Adipocyte (in vitro differentiated cells): ENCODE measurements around the gene CFAP57.

Source experiments
- DNase-seq: peaks from one replicate; pipeline ENCODE4 v3.0.0-alpha.2; 2015; ENCODE audit warnings: low read depth
- H3K27me3 ChIP-seq: replicated peaks from 2 replicates; pipeline ENCODE4 v1.7.0; 2013; ENCODE audit warnings: mild to moderate bottlenecking, low read length, moderate library complexity; ENCODE audit not compliant: control insufficient read depth, insufficient read depth
- H3K36me3 ChIP-seq: 2 replicates; pipeline ENCODE4 v1.7.0; 2013; ENCODE audit warnings: low read length, mild to moderate bottlenecking, moderate library complexity; ENCODE audit not compliant: control insufficient read depth, insufficient read depth, severe bottlenecking
- H3K4me1 ChIP-seq: 2 replicates; pipeline ENCODE4 v1.7.0; 2013; ENCODE audit warnings: mild to moderate bottlenecking, low read length, moderate library complexity; ENCODE audit not compliant: control insufficient read depth, insufficient read depth
- H3K4me3 ChIP-seq: 2 replicates; pipeline ENCODE4 v1.7.0; 2013; ENCODE audit warnings: mild to moderate bottlenecking, low read length, moderate library complexity
- H3K9ac ChIP-seq: 2 replicates; pipeline ENCODE4 v1.7.0; 2013; ENCODE audit warnings: mild to moderate bottlenecking, low read length, moderate library complexity
- H3K9me3 ChIP-seq: 2 replicates; pipeline ENCODE4 v1.7.0; 2013; ENCODE audit warnings: mild to moderate bottlenecking, low read length, moderate library complexity; ENCODE audit not compliant: control insufficient read depth

The CFAP57 gene

DNA sequence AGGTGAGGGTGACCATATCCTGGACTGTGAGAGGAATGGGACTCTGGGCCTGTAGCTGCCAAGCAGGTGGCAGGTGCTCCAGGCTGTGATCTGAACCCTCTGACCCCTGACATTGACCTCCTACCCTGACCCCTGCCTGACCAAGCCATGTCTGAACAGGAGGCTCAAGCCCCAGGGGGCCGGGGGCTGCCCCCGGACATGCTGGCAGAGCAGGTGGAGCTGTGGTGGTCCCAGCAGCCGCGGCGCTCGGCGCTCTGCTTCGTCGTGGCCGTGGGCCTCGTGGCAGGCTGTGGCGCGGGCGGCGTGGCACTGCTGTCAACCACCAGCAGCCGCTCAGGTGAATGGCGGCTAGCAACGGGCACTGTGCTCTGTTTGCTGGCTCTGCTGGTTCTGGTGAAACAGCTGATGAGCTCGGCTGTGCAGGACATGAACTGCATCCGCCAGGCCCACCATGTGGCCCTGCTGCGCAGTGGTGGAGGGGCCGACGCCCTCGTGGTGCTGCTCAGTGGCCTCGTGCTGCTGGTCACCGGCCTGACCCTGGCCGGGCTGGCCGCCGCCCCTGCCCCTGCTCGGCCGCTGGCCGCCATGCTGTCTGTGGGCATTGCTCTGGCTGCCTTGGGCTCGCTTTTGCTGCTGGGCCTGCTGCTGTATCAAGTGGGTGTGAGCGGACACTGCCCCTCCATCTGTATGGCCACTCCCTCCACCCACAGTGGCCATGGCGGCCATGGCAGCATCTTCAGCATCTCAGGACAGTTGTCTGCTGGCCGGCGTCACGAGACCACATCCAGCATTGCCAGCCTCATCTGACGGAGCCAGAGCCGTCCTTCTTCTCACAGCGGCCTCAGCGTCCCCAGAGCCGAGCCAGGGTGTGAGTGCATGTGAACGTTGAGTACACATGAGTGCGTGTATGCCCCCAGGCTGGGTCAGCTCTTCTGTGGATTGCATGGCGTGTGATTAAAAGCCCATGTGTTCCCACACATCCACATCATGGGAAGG, 100.7 kb downstream of the CFAP57 start:
- no peak overlapping the region for H3K9ac ChIP-seq
- H3K36me3 ChIP-seq, result no peaks in the 10 kb centered on the region
- H3K4me1 ChIP-seq, result peaks cover under 1% of the 10 kb centered on the region
- H3K27me3 ChIP-seq, result peaks cover 23% of the 10 kb centered on the region
- DNase-seq, result no peak
- H3K9me3 ChIP-seq, result no peaks in the 10 kb centered on the region
- H3K4me3 ChIP-seq, result no peak overlapping the region

DNA sequence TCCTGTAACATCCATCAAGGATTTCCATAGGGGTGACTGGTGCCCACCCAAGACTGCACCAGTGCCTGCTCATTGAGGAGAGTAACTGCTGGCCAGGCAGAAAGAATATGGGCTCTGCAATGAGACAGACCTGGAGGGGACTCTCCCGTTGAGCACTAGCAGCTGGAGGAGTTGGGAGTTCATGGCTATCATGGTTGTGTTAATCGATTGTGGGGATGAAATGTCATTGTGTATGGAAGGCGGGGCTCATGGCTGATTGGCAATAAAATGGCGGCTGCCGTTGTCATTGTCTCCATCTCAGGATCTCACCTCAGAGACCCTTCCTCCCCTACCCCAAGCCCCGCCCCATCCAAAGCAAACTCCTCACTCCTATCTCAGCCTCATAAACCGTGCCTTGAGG, 101.6 kb downstream of the CFAP57 start:
- no peaks in the 10 kb centered on the region for H3K36me3 ChIP-seq
- no peak for DNase-seq
- no peaks in the 10 kb centered on the region for H3K9me3 ChIP-seq
- no peak overlapping the region for H3K4me3 ChIP-seq
- peaks cover 30% of the 10 kb centered on the region for H3K27me3 ChIP-seq
- no peak overlapping the region for H3K9ac ChIP-seq
- no peaks in the 10 kb centered on the region for H3K4me1 ChIP-seq

DNA sequence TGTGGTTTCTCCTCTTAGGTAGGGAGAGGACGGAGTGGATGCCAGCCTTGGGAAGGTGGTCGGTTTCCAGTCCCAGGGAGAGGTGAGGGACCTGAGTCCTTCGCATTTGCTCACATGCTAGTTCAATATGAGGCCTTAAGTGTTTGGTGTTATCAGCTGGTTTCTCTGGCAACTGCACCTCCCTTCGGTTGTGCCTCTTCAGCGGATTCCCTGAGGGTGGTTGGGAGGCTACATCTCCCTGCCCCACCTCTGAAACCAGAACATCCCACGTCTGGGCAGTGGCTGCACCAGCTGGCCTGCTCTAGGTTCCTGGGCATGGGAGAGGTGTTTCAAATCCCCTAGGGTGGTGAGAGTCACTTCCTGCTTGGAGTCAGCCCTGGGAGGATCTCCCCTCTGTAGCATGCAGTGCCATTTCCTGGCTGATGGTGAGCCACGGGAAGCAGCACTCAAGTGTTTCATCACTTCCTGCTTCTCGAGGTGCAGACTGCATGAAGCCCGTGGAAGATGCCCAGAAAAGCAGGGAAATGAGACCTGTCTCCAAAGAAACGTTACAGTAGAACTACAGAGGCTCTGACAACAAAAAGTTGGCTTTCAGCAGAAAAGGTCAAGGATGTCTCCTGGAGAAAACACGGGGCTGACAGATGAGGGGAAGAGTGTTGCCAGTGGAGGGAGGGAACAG, 102.1 kb downstream of the CFAP57 start:
- Histone ChIP-seq H3K27me3 (peaks cover 32% of the 10 kb centered on the region), H3K9ac (no peak overlapping the region), H3K4me3 (no peak overlapping the region), H3K36me3 (no peaks in the 10 kb centered on the region), H3K9me3 (no peaks in the 10 kb centered on the region), H3K4me1 (no peaks in the 10 kb centered on the region)
- no peak for DNase-seq

DNA sequence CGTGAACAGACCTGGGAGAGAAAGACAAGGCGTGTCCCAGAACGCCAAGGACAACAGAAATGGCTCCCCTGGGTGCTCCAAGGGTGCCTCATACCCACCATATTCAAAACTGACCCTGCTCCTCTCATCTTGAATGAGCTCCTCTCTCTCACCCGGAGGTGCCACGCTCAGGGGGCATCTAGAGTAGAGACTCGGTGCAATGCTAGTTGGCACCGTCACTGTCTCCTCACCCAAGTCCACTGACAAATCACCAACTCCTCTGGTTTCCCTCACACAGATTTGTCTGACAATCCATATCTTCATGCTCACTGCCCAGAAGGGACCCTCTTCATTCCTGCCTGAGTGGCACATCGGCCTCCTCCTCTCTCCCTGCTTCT, 102.7 kb downstream of the CFAP57 start:
- Histone ChIP-seq H3K27me3 (peaks cover 37% of the 10 kb centered on the region), H3K4me3 (no peak overlapping the region)
- DNase-seq, result no peak

DNA sequence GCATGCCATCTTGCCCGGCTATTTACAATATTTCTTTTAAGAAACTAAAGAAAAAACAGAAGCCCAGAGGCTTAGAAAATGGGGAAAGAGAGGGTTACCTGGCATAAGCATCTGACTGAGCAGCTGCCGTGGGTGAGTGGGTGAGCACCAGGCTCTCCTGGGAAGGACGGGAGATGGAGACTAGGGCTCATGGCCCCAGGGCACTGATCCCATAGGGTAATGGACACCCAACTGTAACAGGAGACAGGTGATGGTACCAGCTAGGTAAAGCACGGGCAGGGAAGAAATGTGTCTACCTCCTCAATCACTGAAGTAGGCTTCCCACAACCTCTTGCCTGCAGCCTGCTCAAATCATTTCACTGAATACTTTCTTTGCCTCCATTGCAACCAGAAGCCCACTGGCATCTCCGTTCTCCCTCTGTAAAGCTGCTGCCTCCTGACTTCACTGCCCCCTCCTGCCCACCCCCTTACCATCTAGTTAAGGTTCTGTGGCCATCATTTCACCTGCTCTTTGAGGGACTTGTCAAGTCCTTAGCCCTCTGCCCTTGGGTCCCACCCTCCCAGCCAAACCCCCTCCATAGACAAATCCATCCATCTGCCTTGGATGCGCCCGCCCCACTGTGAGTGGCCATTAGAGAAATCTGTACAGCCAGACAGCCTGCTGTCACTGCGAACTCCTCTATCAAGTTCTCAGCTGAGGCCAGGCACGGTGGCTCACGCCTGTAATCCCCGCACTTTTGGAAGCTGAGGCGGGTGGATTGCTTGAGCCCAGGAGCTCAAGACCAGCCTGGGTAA, 103.9 kb downstream of the CFAP57 start:
- Histone ChIP-seq H3K27me3 (peaks cover 43% of the 10 kb centered on the region), H3K4me3 (no peak overlapping the region), H3K36me3 (no peaks in the 10 kb centered on the region), H3K4me1 (no peaks in the 10 kb centered on the region), H3K9ac (no peak overlapping the region), H3K9me3 (no peaks in the 10 kb centered on the region)
- no peak for DNase-seq

More for the DNA sequence above, 102.7 kb downstream of the CFAP57 start:
- H3K9me3 ChIP-seq, result no peaks in the 10 kb centered on the region
- H3K4me1 ChIP-seq, result no peaks in the 10 kb centered on the region
- H3K9ac ChIP-seq, result no peak overlapping the region
- H3K36me3 ChIP-seq, result no peaks in the 10 kb centered on the region

DNA sequence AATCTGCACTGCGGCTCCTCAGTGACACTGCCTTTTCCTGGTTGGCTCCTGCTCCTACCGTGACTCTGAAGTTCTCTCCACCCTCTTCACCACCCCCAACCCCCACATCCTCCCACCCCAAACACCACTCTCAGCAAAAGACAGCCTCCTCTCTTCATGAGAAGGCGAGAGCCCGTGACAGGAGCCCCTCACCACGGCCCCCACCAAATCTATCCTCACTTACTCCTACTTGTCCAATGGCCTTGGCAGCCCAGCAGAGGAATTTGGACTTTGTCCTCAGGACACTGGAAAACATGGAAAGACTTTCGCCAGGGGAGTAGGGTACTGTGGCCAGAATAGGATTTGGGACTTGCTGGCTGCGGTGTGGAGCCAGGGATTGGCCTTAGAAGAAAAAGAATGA, 104.5 kb downstream of the CFAP57 start:
- no peaks in the 10 kb centered on the region for H3K36me3 ChIP-seq
- no peaks in the 10 kb centered on the region for H3K4me1 ChIP-seq
- peaks cover 39% of the 10 kb centered on the region for H3K27me3 ChIP-seq
- DNase-seq, result no peak
- no peak overlapping the region for H3K9ac ChIP-seq
- H3K9me3 ChIP-seq, result no peaks in the 10 kb centered on the region
- no peak overlapping the region for H3K4me3 ChIP-seq

DNA sequence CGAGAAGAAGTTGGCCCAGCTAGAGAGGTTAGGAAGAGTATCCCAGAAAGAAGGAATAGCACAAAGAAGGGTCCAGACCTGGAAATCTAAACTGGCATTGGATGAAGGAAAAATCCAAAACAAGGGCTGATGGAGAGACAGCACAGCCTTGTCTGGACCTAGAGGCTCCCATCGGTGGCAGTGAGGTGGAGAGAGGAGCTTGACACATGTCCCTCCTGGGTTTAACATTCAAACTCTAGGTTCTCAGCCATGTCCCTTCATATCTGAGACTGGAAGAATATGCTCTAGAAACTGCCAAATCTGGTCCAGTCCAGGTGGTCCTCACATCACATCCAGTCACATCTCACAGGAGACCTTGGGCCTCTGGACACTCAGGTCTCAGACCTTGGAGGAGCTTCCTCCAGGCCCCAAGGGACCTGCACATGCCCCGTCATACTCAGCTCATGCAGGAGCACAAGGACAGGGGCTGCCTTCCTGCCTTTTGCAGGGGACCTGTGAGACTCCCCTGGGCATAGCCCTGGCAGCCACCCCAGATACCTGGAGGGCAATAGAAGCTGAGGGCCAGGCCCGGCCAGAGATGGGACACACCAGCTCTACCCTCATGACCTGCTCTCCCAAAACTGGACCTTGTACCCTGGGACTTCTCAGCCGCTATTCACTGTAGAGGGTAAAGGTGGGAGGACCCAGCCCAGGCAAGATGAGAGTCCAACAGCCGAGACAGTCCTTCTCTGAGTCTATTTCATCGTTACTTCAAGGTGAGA, 105.2 kb downstream of the CFAP57 start:
- H3K27me3 ChIP-seq, result peaks cover 36% of the 10 kb centered on the region
- H3K9me3 ChIP-seq, result no peaks in the 10 kb centered on the region
- DNase-seq, result no peak
- no peaks in the 10 kb centered on the region for H3K36me3 ChIP-seq
- H3K9ac ChIP-seq, result no peak overlapping the region
- H3K4me3 ChIP-seq, result no peak overlapping the region
- H3K4me1 ChIP-seq, result no peaks in the 10 kb centered on the region

DNA sequence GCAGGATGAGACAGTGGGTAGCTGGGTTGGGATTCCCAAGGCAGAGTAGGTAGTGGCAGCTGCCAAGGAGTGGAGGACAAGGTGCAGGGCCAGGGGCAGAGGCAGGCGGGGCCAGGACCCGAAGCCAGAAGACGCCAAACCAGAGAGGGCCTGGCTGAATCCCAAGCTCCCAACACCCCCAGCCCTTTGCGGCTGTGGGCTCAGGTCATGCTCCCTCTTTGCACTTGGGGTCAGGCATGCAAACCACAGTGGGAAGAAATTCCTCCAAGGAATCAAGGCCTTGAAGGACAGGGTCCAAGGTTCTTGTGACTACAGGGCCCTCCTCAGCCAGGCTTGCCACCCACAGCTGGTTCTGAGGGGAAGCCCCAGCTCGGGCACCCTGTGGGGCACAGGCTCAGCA, 107.0 kb downstream of the CFAP57 start:
- Histone ChIP-seq H3K4me3 (no peak overlapping the region), H3K27me3 (peaks cover 33% of the 10 kb centered on the region), H3K9me3 (no peaks in the 10 kb centered on the region), H3K36me3 (no peaks in the 10 kb centered on the region), H3K9ac (no peak overlapping the region), H3K4me1 (no peaks in the 10 kb centered on the region)
- no peak for DNase-seq

DNA sequence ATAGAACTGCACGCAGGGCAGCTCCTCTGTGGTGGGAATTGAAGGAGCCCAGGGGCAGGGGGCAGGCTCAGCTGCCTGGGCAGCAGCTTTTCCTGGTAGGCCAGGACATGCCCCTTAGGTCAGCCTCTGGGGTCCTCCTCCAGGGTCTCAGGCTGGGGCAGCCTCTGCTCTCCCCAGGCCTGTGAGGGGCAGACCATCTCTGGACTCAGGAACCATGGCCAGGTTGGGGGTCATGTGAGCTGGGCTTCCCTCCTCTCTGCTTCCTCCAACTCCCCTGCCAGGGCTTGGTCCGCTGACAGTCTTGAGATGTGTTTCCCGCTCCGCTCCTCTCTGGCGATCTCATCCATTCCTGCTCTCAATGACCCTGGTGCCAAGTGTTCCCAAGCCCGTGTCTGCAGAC, 107.5 kb downstream of the CFAP57 start:
- DNase-seq, result no peak
- Histone ChIP-seq H3K4me1 (no peaks in the 10 kb centered on the region), H3K27me3 (peaks cover 36% of the 10 kb centered on the region), H3K4me3 (no peak overlapping the region), H3K36me3 (no peaks in the 10 kb centered on the region), H3K9ac (no peak overlapping the region), H3K9me3 (no peaks in the 10 kb centered on the region)

DNA sequence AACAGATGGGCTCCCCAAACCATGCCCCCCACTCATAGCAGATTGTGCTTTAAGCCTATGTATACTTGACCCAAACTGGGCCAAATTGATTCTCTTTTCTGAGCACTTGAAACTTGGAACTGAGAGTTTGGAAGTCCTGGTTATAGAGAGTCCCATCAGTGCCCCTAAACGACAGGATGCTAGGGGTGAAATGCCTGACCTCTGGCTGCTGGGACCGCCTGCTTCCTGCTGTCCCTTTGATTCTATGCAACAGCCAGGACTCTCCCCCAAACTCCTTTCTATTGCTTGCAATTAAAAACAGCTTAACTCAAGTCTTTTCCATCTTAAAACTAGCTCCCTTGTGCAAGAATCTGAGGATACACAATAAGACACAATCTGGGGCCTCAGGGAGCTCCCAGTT, 108.6 kb downstream of the CFAP57 start:
- DNase-seq, result no peak
- Histone ChIP-seq H3K4me3 (no peak overlapping the region), H3K27me3 (peaks cover 36% of the 10 kb centered on the region), H3K9ac (no peak overlapping the region), H3K36me3 (no peaks in the 10 kb centered on the region), H3K9me3 (no peaks in the 10 kb centered on the region), H3K4me1 (no peaks in the 10 kb centered on the region)
